ENCODE data around the gene REPS1.
"Not testable (repeated sequence)": the region's sequence is repeated elsewhere in the genome, so short reads cannot be mapped to it uniquely, and the experiment has no call there.

Gene REPS1

DNA sequence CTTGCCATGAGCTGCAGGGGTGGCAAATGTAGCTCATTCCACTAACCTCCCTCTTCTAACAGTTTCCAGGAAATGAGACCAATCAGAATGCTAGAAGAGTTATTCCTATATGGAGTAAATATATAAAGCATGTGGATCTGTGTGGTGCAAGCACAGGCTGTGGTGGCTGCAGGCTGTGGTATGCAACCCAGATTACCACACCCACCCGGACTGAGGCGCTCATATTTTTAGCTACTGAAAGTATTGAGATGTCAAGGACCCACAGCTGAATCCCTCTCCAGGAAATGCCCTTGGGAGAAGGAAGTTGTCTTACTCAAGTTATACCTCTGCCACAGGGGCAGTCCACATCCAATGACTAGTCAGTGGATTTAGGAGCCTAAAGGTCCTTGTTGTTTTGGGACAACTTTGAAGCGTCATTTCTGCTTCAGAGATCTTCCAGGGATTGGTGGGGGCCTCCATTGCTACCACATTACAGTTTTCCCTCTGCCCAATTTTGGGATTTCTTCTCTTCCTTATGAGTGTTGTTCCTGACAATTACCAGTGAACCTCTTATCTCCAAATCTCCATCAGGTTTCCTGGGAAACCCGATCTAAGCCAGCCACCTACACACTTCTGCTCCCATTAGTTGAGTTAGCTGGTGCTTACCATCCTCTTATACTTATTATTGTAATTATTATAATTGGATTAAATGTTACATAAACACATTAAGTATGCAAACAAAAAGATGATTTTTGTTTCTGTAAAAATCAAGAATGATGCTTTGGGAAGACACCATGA is 12.1 kb upstream of the REPS1 start:
- peak; percentile 69 for DNase-seq

DNA sequence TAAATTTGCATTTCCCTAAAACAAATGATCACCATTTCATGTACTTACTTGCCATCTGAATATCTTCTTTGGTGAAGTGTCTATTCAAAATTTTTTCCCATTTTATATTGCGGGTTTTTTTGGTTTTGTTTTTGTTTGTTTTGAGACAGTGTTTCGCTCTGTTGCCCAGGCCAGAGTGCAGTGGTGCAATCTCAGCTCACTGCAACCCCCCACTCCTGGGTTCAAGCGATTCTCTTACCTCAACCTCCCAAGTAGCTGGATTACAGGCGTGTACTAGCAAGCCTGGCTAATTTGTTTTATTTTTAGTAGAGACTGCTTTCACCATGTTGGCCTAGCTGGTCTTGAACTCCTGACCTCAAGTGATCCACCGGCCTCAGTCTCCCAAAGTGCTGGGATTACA is 9.1 kb upstream of the REPS1 start:
- no peak for DNase-seq

DNA sequence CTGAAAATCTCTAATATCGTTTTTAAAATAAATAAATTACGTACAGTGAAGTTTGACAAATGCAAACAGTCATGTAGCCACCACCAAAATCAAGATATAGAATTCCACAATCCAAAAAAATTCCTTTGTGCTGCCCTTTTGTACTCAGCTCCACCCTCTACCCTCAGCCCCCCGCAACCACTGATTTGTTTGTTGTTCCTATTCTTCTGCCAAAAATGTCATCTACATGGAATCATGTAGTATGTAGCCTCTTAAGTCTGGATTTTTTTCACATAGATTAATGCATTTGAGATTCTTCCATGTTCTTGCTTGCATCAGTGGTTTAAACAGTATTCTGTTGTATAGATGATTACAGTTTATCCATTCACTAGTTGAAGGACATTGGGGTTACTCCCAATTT is 8.5 kb upstream of the REPS1 start:
- DNase-seq = no peak

DNA sequence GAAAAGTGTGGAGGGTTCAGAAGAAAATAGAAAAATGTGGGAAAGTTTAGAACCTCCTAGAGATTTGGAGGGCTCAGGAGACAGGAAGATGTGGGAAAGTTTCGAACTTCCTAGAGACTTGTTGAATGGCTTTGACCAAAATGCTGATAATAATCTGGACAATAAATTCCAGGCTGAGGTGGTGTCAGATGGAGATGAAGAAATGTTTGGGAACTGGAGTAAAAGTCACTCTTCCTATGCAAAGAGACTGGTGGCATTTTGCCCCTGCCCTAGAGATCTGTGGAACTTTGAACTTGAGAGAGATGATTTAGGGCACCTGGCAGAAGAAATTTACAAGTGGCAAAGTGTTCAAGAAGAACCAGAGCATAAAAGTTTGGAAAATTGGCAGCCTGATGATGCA is 5.4 kb upstream of the REPS1 start:
- DNase-seq = not testable (repeated sequence)

DNA sequence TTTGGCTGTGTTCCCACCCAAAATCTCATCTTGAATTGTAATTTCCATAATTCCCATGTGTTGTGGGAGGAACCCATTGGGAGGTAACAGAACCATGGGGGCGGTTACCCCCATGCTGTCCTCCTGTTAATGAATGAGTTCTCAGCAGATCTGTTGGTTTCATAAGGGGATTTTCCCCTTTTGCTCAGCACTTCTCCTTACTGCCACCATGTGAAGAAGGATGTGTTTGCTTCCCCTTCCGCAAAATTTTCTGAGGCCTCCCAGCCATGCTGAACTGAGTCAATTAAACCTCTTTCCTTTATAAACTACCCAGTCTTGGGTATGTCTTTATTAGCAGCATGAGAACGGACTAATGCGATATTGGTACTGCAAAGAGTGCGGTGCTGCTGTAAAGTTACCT is 4.9 kb upstream of the REPS1 start:
- not testable (repeated sequence) for DNase-seq

DNA sequence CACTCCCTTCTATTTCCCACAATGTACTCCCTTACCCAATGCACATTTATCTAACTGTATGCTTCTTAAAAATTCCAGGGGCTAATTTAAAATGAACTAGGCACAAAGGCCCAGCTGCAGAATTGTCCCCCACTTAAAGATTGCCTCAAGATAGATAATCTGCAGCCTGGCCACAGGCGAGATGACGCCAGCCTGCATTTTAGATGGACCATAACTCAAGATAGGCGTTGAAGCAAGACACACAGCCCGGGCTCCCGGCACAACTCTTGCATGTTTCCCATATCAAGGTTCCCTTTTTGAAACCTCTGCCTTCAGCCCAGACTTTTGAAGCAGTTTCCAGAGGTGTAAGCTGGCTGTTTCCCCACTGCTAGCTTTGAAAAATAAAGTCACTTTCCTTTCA is 3.2 kb upstream of the REPS1 start:
- DNase-seq = no peak

DNA sequence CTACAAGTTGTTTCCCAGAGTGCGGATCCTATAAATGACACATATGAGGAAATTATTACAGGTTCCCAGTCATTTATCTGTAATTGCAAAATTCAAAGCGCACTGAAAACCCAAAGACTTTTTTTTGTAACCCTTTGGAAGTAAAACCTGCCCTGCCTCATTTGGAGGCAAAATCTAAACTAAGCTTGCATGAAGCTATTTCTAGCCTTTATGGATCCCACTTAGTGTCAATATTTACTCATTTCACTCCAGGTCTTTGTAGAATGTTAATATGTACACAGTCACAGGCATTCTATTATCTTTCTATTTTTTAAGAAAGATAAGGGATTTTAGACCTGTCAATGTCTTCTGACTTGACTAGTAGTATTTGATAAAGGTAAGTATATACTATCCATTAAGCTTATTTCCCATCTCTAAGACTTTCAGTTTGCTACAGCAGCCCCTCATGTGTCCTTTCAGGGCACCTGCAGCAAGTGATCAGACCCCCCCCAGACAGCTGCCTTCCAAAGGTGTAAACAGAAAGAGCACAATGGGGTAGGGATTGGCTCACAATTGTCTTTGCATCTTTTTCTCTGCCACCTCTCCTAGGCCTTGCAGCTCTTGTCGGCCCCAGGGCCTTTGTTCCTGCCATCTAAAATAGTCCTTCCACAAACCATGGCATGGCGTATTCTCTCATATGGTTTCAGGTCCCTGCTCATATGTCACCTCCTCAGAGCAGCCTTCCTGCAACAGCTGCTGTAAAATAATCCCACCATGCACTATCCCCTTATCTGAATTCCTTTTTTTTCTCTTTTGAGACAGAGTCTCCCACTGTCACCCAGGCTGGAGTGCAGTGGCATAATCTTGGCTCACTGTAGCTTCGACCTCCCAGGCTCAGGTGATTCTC is 1.3 kb upstream of the REPS1 start:
- no peak for DNase-seq

DNA sequence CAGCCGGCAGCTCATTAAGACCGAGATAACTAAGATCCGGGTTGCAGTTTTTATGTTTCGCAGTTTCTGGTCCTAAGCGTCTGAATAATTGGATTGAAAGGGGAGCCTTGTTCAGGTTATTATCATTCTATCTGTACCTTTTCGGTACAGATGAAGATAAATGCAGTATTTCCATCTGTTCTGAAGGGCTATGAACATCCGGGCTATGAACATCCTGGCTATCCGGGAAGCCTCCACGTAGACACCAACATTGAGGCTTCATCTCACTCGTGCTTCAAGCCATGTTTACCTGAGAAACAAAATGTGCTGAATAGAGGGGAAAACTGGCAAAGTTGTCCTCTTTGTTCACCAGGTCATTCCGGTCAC is 399 bp upstream of the REPS1 start:
- DNase-seq = no peak

DNA sequence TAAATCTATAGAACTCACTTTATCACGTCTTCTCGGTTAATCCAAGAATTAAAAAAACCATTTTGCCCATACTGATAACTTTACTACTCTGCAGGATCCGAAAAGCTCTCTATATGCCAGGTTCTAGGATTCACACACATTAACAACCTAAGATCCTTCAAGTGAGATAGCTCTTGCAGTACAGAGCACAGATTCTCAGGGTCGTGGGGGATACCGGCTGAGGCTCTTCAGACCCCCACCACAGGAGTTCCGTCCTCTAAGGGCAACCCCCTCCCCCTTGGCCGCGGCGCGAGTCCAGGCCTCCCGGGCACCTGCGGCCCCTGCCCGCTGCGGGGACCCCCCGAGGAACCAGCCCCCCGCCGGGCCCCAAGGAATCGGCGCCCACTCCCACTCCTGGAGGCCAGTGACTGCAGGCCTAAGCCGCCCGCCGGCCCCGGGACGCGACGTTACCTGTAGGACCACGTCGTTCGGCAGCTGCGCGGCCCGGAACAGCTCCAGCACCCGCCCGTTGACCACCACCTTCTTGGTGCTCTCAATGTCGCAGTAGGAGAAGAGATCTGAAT is 892 bp downstream of the REPS1 start:
- DNase-seq = no peak

DNA sequence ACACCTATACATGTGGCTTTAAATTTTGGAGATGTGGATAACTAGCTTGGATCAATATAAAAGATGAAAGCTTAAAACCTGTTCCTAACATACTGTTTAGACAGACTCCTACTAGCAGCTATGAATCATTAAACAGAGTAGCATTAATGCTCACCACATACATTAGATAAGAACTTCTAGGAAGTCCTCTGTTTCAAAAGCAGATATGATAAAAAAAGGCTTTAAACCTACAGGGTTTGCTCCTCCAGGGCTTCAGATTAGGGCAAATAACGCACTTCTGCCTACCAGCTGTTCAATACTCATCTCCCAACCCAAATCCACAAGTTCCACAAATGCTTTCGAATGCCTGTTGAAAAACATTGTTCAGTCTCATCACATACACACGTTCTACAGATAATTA is 1.5 kb downstream of the REPS1 start:
- DNase-seq = no peak

DNA sequence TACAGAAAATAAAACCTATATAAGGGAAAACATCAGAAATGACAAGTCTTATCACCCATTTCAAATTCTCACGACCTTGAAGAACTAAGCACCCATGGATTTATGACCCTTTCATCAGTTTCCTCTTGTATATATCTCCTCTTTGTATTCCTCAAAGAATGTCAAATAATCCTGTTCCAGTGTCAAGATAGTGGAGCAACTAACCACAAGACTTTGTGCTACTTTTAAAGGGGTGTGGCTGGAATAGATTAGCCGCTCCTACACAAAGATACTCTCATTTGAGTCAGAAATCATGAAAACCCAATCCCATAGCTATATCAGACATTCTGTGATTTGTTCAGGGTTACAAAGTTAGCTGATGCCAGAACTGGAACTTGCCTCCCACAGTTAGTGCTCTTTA is 6.6 kb downstream of the REPS1 start:
- no peak for DNase-seq

DNA sequence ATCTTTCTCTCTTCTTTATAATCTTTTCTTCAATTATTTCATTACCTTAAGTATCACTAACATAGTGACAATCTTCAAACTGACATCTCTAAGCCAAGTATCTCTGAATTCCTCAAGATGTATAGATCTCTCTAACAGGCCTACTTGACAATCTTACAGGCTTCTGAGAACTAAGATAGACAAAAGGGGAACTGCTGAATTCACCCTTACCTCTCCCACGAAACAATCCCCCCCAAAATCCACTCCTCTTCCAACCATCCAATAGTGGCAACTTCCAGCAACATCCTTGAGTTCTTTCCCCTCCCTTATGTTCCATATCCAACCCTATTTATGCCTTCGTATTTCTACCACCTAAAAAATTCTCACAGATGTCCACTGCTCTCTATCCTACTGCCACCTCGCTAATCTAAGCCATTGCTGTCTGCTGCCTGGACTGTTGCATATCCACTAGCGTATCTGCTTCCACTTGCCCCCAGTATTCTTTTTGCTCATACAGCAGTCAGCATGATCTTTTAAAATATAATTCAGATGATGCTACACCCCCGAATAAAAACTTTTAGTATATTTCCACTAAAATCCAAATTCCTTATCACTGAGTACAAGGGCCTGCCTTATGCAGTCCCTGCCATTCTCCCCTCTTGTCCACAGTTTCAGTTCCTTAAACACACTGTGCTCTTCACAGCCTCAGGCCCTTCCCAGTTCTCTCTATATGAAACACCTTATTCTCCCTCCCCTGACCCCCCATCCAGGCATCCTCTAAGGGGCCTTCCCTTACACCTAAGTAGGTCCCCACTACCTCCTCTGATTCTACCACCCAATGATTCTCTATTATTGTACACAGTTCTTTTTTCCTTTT is 8.0 kb downstream of the REPS1 start:
- DNase-seq = no peak

DNA sequence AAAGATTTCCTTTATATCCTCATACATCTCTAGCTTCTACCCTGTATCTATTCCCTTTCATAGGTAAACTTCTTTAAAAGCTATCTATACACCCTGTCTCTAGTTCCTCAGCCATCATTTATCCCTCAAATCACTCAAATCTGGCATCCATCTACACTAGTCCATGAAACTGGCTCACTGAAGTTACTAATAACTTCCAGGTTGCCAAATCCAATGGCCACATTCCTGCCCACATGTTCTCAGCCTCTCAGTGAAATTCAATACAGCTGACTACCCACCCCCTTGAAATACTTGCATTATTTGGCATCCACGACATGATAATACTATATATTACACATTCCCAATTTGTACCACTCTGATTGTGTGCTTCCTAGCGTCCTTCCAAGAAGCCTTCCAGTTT is 8.7 kb downstream of the REPS1 start:
- DNase-seq = no peak

DNA sequence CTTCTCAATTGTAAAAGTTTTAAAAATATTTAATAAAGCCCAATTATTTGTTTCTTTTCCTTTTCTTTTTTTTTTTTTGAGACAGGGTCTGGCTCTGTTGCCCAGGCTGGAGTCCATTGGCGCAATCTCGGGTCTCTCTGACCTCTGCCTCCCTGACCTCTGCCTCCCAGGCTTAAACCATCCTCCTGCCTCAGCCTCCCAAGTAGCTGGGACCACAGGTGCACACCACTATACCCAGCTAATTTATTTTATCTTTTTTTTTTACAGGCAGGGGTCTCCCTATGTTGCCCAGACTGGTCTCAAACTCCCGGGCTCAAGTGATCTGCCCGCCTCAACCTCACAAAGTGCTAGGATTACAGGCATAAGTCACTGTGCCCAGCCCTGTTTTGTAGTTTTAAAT is 9.8 kb downstream of the REPS1 start:
- DNase-seq = no peak

DNA sequence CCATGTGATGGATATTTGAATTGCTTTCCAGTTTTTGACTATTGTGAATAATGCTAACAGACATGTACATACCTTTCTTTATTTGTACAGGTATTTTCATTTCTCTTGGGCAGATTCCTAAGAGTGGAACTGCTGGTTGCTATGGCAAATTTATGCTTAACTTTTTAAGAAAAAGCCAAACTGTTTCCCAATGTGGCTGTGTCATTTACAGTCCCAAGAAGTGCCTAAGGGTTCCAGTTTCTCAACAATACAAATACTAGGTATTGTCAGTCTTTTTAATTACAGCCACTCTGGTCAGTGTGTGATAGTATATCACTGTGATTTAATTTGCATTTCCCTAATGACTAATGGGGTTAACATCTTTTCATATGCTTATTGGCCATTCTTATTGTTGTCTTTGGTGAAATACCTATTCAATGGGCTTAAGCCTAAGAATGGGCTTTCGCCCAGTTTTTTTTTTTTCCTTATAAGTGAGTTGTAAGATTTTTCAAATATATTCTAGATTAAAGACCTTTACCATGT is 10.3 kb downstream of the REPS1 start:
- DNase-seq = no peak

DNA sequence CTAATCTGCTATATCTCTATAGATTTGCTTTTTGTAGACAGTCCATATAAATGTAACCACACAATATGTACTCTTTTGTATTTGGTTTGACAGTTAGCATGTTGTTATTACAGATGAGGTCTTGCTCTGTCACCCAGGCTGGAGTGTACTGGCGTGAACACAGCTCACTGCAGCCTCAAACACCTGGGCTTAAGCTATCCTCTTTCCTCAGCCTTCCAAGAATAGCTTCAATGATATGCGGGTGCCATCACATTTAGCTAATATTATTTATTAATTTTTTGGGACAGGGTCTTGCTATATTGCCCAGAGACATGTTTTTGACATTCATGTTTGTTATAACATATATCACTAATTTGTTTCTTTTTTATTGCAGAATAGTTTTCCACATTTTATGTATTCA is 10.8 kb downstream of the REPS1 start:
- no peak for DNase-seq

DNA sequence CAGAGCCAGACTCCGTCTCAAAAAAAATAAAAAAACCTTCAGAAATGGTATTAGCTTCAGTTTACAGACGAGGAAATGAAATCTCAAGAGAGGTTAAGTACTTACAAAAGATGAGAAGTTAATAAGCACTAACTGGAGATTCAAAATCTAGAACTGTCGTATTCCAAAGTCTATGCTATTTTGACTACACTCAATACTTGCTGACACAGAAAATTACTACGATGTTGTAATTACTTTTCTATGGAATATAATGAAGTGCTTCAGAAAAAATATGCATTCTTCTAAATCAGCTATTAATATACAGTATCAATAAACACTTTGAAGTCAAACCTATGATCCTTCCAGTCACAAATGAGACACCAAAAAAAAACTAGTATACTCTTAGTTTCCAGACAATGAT is 12.2 kb downstream of the REPS1 start:
- DNase-seq = no peak

DNA sequence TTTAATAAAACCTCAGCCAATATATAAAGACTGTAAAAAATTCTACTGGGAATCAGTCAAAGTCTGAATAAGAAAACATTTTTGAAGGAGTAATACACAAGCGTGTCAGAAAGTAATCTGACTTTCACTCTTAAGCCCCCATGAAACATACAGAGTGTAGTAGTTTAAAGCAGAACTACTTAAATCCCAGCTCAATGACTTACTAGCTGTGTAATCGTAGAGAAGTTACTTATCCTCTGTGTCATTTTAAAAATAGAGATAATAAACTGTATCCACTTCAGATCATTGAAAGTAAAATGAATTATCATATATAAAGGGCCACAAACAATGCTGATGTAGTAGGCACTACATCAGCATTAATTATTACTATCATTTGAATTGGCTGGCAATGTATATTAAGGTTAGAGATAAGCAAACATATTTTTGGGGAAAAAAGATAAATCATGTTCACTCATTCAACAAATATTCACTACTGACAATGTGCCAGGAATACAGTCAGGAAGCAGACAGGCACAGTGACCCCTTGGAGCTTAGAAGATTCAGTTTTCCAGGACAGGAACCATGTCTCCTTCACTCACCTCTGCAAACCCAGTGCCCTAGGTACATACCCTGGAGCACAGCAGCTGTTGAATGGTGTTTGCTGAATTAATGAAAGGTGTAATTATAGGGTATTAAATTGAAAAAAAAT is 14.4 kb downstream of the REPS1 start:
- DNase-seq = no peak

DNA sequence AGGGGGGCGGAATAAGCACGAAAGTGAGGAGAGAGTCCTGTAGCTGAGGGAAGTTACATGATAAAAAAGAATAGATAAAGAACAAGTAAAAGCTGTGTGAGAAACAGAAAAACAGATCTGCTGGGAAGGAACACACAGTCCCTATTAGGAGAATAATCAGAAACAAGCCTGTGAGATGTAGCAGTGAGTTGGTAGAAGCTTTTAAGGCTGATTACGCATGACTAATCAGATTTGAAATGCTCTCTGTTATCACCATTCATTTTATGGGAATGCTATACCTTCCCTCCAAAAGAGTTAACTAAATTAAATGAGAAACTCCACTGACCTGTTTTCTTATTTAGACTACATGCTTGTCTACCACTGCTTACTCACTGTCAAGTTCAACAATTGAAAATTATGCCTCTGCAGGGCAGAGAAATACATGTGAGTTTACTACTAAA is 15.8 kb downstream of the REPS1 start:
- no peak for DNase-seq

DNA sequence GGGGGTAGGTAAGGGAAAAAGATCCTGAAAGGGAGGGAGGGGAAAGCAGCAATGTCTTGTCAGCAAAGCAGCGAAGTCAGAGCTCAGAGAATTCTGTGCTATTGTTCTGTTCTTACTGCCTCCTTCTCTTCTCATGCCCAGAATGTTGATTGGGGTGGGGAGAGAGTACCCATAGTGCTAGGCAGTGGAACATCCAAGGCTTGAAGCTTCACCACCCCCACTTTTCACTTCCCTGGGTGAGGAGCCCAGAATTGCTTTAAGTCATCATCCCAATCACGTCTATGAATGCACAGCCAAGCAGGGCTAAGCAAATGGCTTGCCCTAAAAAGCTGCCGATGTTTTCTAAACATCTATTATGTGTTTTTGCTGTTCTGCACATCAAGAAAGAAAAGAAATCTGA is 16.5 kb downstream of the REPS1 start:
- DNase-seq = no peak

DNA sequence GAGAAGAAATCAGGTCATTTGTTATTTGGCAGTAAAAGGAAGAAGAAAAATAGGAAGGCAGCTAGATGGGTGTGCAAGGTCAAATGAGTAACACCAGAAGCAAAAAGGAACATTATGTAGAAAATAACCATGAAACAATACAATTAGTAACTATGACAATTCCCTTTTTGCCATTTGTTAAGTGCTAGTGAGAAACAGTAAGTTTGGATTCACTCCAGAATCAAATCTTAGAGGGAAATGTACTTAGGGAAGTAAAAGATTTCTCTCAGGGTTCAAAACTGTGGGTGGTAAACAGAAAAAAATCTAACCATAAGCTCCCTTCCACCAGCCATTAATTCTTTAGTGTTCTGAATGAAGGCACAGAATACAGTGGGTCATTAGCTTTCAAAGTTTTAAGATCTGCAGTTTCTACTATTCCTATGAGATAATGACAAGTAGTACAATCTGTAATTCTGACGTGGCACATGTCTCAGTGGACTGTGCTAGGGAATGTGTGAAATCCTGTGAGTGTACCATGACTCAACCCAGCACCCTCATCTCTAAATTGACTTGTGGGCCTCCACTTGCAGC is 17.1 kb downstream of the REPS1 start:
- DNase-seq = no peak

DNA sequence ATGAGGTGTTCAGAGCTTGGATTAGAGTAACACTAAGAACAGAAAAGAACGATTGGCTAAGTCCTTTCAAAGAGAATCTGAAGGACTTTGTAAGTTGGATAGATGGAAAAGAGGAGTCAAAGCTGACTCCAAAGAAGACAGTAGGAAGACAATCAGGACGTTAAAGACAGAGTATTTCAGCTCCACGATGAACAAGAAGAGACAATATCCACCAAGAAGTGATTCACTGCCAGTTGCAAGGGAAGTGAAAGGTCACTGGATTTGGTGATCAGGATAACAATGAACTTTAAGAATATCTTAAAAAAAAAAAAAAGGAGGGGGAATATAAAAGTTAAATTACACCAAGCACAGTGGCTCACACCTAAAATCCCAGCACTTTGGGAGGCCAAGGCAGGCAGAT is 17.9 kb downstream of the REPS1 start:
- DNase-seq = no peak
